H1 (cell line): ENCODE data around the gene NAV3. TPM values are rescaled to one million over a fixed set of nuclear protein-coding genes. Genes with fewer than 3 reads are reported as not detected.

ENCODE experiments used
- CTCF ChIA-PET: fragments of 300-600 bp; sonication (Branson Sonifier 250); formaldehyde crosslinking; loops from one replicate; lab custom pipeline; 2021; ENCODE audit not compliant: partially characterized antibody; lab: Charles Lee
- POLR2A ChIA-PET: fragments of 300-600 bp; sonication (Branson Sonifier 250); formaldehyde crosslinking; loops from one replicate; lab custom pipeline; 2021; ENCODE audit warnings: inconsistent platforms; ENCODE audit not compliant: partially characterized antibody; lab: Charles Lee
- DNase-seq, 2 experiments: peaks; one replicate each; pipeline versions ENCODE4 v3.0.0 to v3.0.0-alpha.2; 2010 to 2022; ENCODE audit warnings: low spot score in 2 of 2, low read depth in 1 of 2, mixed read lengths in 1 of 2
- FAIRE-seq: peaks from 2 replicates; lab custom pipeline; 2011; peaks lifted over from hg19 to GRCh38; lab: Jason Lieb, UNC
- H2AFZ ChIP-seq: 2 replicates; pipeline ENCODE4 v1.8.1; 2012; ENCODE audit warnings: low read length, inconsistent platforms
- H2AK5ac ChIP-seq: 2 replicates; pipeline ENCODE4 v1.6.1; 2013; ENCODE audit warnings: low read depth, low read length
- H2BK120ac ChIP-seq: replicated peaks from 2 replicates; pipeline ENCODE3; 2013; ENCODE audit warnings: low read depth, low read length, inconsistent platforms
- H2BK12ac ChIP-seq: 2 replicates; pipeline ENCODE4 v1.6.1; 2013; ENCODE audit warnings: low read depth, low read length
- H2BK15ac ChIP-seq: 2 replicates; pipeline ENCODE4 v1.6.1; 2013; ENCODE audit warnings: low read length
- H2BK20ac ChIP-seq: 2 replicates; pipeline ENCODE4 v1.6.1; 2013; ENCODE audit warnings: low read length
- H2BK5ac ChIP-seq: 2 replicates; pipeline ENCODE4 v1.6.1; 2013; ENCODE audit warnings: low read depth, low read length
- H3K14ac ChIP-seq: 2 replicates; pipeline ENCODE4 v1.6.1; 2013; ENCODE audit warnings: inconsistent platforms; ENCODE audit not compliant: insufficient read length
- H3K18ac ChIP-seq: 2 replicates; pipeline ENCODE4 v1.6.1; 2013; ENCODE audit warnings: low read length; ENCODE audit errors: extremely low read depth
- H3K23ac ChIP-seq: 2 replicates; pipeline ENCODE4 v1.6.1; 2013; ENCODE audit warnings: inconsistent platforms; ENCODE audit not compliant: insufficient read length
- H3K23me2 ChIP-seq: 2 replicates; pipeline ENCODE4 v1.6.1; 2013; ENCODE audit warnings: low read depth, low read length
- H3K27ac ChIP-seq: 2 replicates; pipeline ENCODE4 v1.6.1; 2011; ENCODE audit warnings: low read depth, low read length, inconsistent platforms
- H3K27me3 ChIP-seq, 4 experiments: replicated peaks in 1 of 4; 1 replicate in 1 of 4; 2 replicates in 3 of 4; pipeline versions ENCODE4 v1.6.1 to v1.8.1; 2011 to 2013; ENCODE audit warnings: low read length in 3 of 4, mild to moderate bottlenecking in 3 of 4, inconsistent platforms in 2 of 4, mixed read lengths in 2 of 4, moderate library complexity in 1 of 4; ENCODE audit not compliant: control insufficient read depth in 3 of 4, insufficient read depth in 3 of 4; ENCODE audit errors: extremely low read depth in 1 of 4
- H3K36me3 ChIP-seq, 4 experiments: 2 replicates each; pipeline versions ENCODE4 v1.6.1 to v1.8.1; 2011 to 2013; ENCODE audit warnings: mild to moderate bottlenecking in 4 of 4, low read length in 3 of 4, moderate library complexity in 2 of 4, control low read depth in 1 of 4, inconsistent platforms in 1 of 4; ENCODE audit not compliant: insufficient read depth in 4 of 4, control insufficient read depth in 2 of 4
- H3K4ac ChIP-seq: replicated peaks from 2 replicates; pipeline ENCODE3; 2013; ENCODE audit warnings: low read length, low read depth, mixed read lengths, inconsistent platforms; ENCODE audit not compliant: insufficient read length
- H3K4me1 ChIP-seq, 4 experiments: replicated peaks in 1 of 4; 1 replicate in 1 of 4; 2 replicates in 3 of 4; pipeline versions ENCODE4 v1.6.1 to v1.8.1; 2011 to 2013; ENCODE audit warnings: low read length in 3 of 4, inconsistent platforms in 2 of 4, mixed read lengths in 1 of 4; ENCODE audit not compliant: insufficient read depth in 4 of 4, control insufficient read depth in 3 of 4
- H3K4me2 ChIP-seq, 2 experiments: 2 replicates each; pipeline versions ENCODE4 v1.6.1 to v1.8.1; 2011 to 2013; ENCODE audit warnings: low read depth in 2 of 2, low read length in 2 of 2, control low read depth in 1 of 2, inconsistent platforms in 1 of 2, mild to moderate bottlenecking in 1 of 2; ENCODE audit not compliant: insufficient read depth in 1 of 2
- H3K4me3 ChIP-seq, 4 experiments: fragments of 200-600, 300-600 bp in 1 of 4; sonication (generic), shearing (Covaris generic), sonication (Bioruptor Twin) in 1 of 4; 2 replicates each; pipeline versions ENCODE4 v1.5.1 to v1.8.1; 2011 to 2016; ENCODE audit warnings: low read length in 4 of 4, low read depth in 3 of 4, control low read depth in 2 of 4, inconsistent platforms in 2 of 4, mild to moderate bottlenecking in 2 of 4, mixed read lengths in 1 of 4, moderate library complexity in 1 of 4; ENCODE audit not compliant: insufficient read depth in 2 of 4; ENCODE audit errors: extremely low read depth in 1 of 4
- H3K56ac ChIP-seq: replicated peaks from 2 replicates; pipeline ENCODE3; 2013; ENCODE audit warnings: low read depth, mild to moderate bottlenecking, mixed read lengths, low read length, inconsistent platforms; ENCODE audit not compliant: insufficient read length
- H3K79me1 ChIP-seq: 2 replicates; pipeline ENCODE4 v1.6.1; 2013; ENCODE audit warnings: low read depth, low read length, control low read depth
- H3K79me2 ChIP-seq, 2 experiments: 2 replicates each; pipeline versions ENCODE4 v1.6.1 to v1.8.1; 2012 to 2013; ENCODE audit warnings: low read length in 2 of 2, mild to moderate bottlenecking in 2 of 2, inconsistent platforms in 1 of 2; ENCODE audit not compliant: insufficient read depth in 2 of 2, control insufficient read depth in 1 of 2
- H3K9ac ChIP-seq, 4 experiments: replicated peaks in 1 of 4; 1 replicate in 1 of 4; 2 replicates in 3 of 4; pipeline versions ENCODE4 v1.6.1 to v1.8.1; 2011 to 2013; ENCODE audit warnings: low read depth in 3 of 4, low read length in 3 of 4, control low read depth in 2 of 4, mild to moderate bottlenecking in 2 of 4, moderate library complexity in 2 of 4, inconsistent platforms in 1 of 4; ENCODE audit errors: extremely low read depth in 1 of 4
- H3K9me3 ChIP-seq, 2 experiments: 2 replicates each; pipeline versions ENCODE4 v1.6.1 to v1.8.1; 2012 to 2013; ENCODE audit warnings: mild to moderate bottlenecking in 2 of 2, moderate library complexity in 2 of 2, control low read depth in 1 of 2, inconsistent platforms in 1 of 2, low read depth in 1 of 2, low read length in 1 of 2, mixed read lengths in 1 of 2; ENCODE audit not compliant: insufficient read depth in 2 of 2
- H4K20me1 ChIP-seq, 2 experiments: replicated peaks in 1 of 2; 2 replicates each; pipeline versions ENCODE3 to v1.8.1; 2011 to 2013; ENCODE audit warnings: inconsistent platforms in 2 of 2, low read length in 2 of 2, mild to moderate bottlenecking in 1 of 2; ENCODE audit not compliant: insufficient read depth in 2 of 2, control insufficient read depth in 1 of 2
- H4K5ac ChIP-seq: 2 replicates; pipeline ENCODE4 v1.6.1; 2013; ENCODE audit warnings: low read length, low read depth, mixed read lengths, inconsistent platforms; ENCODE audit not compliant: insufficient read length
- H4K8ac ChIP-seq: 2 replicates; pipeline ENCODE4 v1.8.0; 2013; ENCODE audit warnings: mild to moderate bottlenecking, moderate library complexity, low read length, inconsistent platforms; ENCODE audit not compliant: insufficient read depth; ENCODE audit errors: extremely low read depth
- H4K91ac ChIP-seq: replicated peaks from 2 replicates; pipeline ENCODE3; 2013; ENCODE audit warnings: low read length, mixed read lengths, inconsistent platforms; ENCODE audit not compliant: insufficient read length
- ATF3 ChIP-seq: IDR thresholded peaks from 2 replicates; pipeline ENCODE4 v1.6.1; 2011; ENCODE audit warnings: low read depth, mild to moderate bottlenecking, low read length; ENCODE audit not compliant: insufficient read depth
- SP4 ChIP-seq: IDR thresholded peaks from 2 replicates; pipeline ENCODE4 v1.6.1; 2012; ENCODE audit warnings: low read length, inconsistent platforms
- WGBS, 2 experiments: shearing (Covaris generic) in 1 of 2; methylation state at CpG; one replicate each; pipeline versions ENCODE4 v1.1.6 to v1.1.7; 2013 to 2015; ENCODE audit warnings: low lambda C conversion rate in 2 of 2, mixed read lengths in 2 of 2, inconsistent platforms in 1 of 2, low coverage in 1 of 2, missing lambda C conversion rate in 1 of 2; ENCODE audit not compliant: insufficient replicate concordance in 2 of 2, insufficient coverage in 1 of 2, insufficient read length in 1 of 2; ENCODE audit errors: extremely low coverage in 1 of 2, missing lambda C conversion rate in 1 of 2; 5-methylcytosine and 5-hydroxymethylcytosine counted together
- polyA plus RNA-seq, 7 experiments: library from polyadenylated mRNA; depleted of rRNA in 3 of 7; stranded (reverse) in 5 of 7; unstranded in 2 of 7; fragments of >200 nt in 5 of 7; fragments of 200-250 nt in 2 of 7; gene quantifications; 1 replicate in 5 of 7; 2 replicates in 1 of 7; 4 replicates in 1 of 7; pipeline versions ENCODE4 v1.2.1 to v1.2.3, GENCODE V29; 2011 to 2013; ENCODE audit warnings: missing spikeins in 2 of 7, mixed read lengths in 2 of 7
- total RNA-seq: library from RNA; stranded (reverse); fragmentation: NEBNext Ultra II Directional; extraction: Animal tissue kit (Norgen Biotek cat#: 25700); gene quantifications from 2 replicates; pipeline ENCODE4 v1.2.1, GENCODE V29; 2021

NAV3 gene
- total and polyA plus RNA-seq, 2 of the 8 experiments (the other 6 are each of a cell fraction or from before 2014, with no cell fraction given), result 0.47 to 5.0 TPM

- no peak overlapping the region for H3K23ac ChIP-seq
- H2AK5ac ChIP-seq, result no peak overlapping the region
- no peaks in the 10 kb centered on the region for H4K20me1 ChIP-seq
- H4K5ac ChIP-seq, result no peak overlapping the region
- no peaks in the 10 kb centered on the region for H3K36me3 ChIP-seq
- no peak overlapping the region for H3K4me2 ChIP-seq
- ChIA-PET POLR2A (no interaction called here), CTCF (interaction anchor here (0.9 to 1.9 kb wide), 5 partner anchors 9 to 199 kb away, joined by 3 to 13 read pairs (median 4); no protein-coding TSS in a partner anchor)
- TF ChIP-seq SP4 (no peak), ATF3 (no peak)
- no peaks in the 10 kb centered on the region for H3K79me1 ChIP-seq
- no peaks in the 10 kb centered on the region for H3K79me2 ChIP-seq
- no peak overlapping the region for H2BK20ac ChIP-seq
- H2AFZ ChIP-seq, result no peak overlapping the region
- DNase-seq (no peak), FAIRE-seq (no peak)
- no peaks in the 10 kb centered on the region; a peak in 1 of 7 replicates for H3K4me1 ChIP-seq
- no peak overlapping the region for H2BK120ac ChIP-seq
- no peaks in the 10 kb centered on the region for H3K9me3 ChIP-seq
- H3K27ac ChIP-seq, result no peak overlapping the region
- no peak overlapping the region for H4K91ac ChIP-seq
- WGBS, 2 experiments, result 95% methylated on average over 3 of the region's 3 CpGs; no CpG with 5 or more reads in 1 of the 2 experiments
- no peak overlapping the region for H3K18ac ChIP-seq
- no peak overlapping the region for H3K14ac ChIP-seq
- H3K56ac ChIP-seq, result no peak overlapping the region
- H2BK15ac ChIP-seq, result no peak overlapping the region
- no peak overlapping the region for H3K4ac ChIP-seq
- H3K23me2 ChIP-seq, result no peaks in the 10 kb centered on the region
- no peak overlapping the region for H2BK12ac ChIP-seq
- no peak overlapping the region for H3K9ac ChIP-seq
- no peak overlapping the region for H4K8ac ChIP-seq
- H3K4me3 ChIP-seq, result no peak overlapping the region
- H2BK5ac ChIP-seq, result no peak overlapping the region
- H3K27me3 ChIP-seq, result no peaks in the 10 kb centered on the region
These were observed 88.8 kb downstream of the NAV3 start for GRCh38 chr12:77919450-77919849.
